Astrocyte of the cerebellum (primary cell): ENCODE measurements around the gene KCND3.

ENCODE experiments used
- DNase-seq: peaks from one replicate; pipeline ENCODE4 v3.0.0-alpha.2; 2011; ENCODE audit warnings: low read depth
- H3K4me3 ChIP-seq: 2 replicates; pipeline ENCODE4 v1.5.1; 2011; ENCODE audit warnings: mild to moderate bottlenecking, low read depth, low read length, moderate library complexity
- CTCF ChIP-seq: IDR thresholded peaks from 2 replicates; pipeline ENCODE4 v1.5.1; 2012; ENCODE audit warnings: low read length, low read depth, moderate library complexity, mild to moderate bottlenecking; ENCODE audit errors: missing control alignments
- in situ Hi-C: cut with HindIII; loops from 2 replicates; pipeline ENCODE4 v1.10.0; 2017; ENCODE audit warnings: low sequenced_read_pairs

KCND3 gene

GRCh38 chr1:111981871-111982270, 7.6 kb downstream of the KCND3 start:
- no peak for TF ChIP-seq CTCF
- DNase-seq = no peak
- in situ Hi-C loops = no loop called here
- H3K4me3 ChIP-seq = no peak overlapping the region

GRCh38 chr1:111981090-111981489, 8.4 kb downstream of the KCND3 start:
- in situ Hi-C loops = no loop called here
- no peak overlapping the region for H3K4me3 ChIP-seq
- TF ChIP-seq CTCF = no peak
- no peak for DNase-seq

- in situ Hi-C loops = no loop called here
- no peak for TF ChIP-seq CTCF
- no peak overlapping the region for H3K4me3 ChIP-seq
- no peak for DNase-seq
Observed at GRCh38 chr1:111980686-111981085, 8.8 kb downstream of the KCND3 start.

- in situ Hi-C loops = no loop called here
- no peak for DNase-seq
- no peak overlapping the region for H3K4me3 ChIP-seq
- TF ChIP-seq CTCF = no peak
Observed at GRCh38 chr1:111978695-111979094, 10.8 kb downstream of the KCND3 start.

GRCh38 chr1:111977378-111977777, 12.1 kb downstream of the KCND3 start:
- no peak for DNase-seq
- no peak for TF ChIP-seq CTCF
- H3K4me3 ChIP-seq = no peak overlapping the region

GRCh38 chr1:111976842-111977241, 12.6 kb downstream of the KCND3 start:
- TF ChIP-seq CTCF = no peak
- DNase-seq = no peak
- in situ Hi-C loops = no loop called here
- no peak overlapping the region for H3K4me3 ChIP-seq

More at GRCh38 chr1:111977378-111977777, 12.1 kb downstream of the KCND3 start:
- in situ Hi-C loops = no loop called here

GRCh38 chr1:111976332-111976731, 13.1 kb downstream of the KCND3 start:
- no peak overlapping the region for H3K4me3 ChIP-seq
- no peak for DNase-seq
- in situ Hi-C loops = no loop called here
- TF ChIP-seq CTCF = no peak
